ENCODE data around the gene GJC1. TPM values are rescaled to one million over a fixed set of nuclear protein-coding genes. Genes with fewer than 3 reads are reported as not detected.

GJC1 gene
- total RNA-seq, 2 donors from 2014 or later = 1.6 to 2.6 TPM

DNA sequence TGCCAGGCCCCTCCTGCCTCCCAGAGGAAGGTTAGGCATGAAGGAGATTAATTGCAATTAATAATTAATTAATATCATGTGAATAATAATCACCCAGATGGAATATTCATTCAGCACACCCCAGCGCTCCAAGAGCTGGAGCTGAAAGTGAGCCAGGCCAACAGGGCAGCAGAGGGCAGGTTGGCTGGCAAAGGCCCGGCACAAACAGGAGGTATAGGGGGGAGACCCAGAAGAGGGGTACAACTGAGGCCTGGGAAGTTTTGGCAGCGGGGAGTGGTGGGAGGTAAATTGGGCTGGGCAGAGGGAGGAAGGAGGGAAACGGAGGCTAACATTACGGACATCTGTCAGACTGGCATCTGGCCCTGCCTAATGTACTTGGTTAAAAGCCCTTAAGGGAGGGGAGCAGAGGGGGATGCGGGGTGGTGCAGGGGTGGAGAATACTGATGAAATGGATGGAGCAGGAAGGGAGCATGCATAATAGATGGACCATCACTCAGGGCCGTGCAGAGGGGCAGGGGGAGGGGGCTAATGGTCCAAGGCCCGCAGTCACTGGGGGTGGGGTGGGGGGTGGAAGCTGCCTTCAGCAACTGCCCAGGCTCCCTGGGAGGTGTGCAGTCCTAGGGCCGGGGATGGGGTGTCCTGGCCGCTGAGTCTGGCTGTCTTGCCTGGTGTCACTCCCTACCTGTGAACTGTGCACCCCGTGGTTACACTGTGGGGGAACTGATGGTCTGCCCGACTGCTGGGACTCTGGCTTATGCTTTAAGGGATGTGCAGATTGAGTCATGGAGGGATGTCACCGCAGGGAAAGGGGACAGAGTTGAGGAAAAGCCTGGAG, 69.4 kb downstream of the GJC1 start:
- DNase-seq (no peak), ATAC-seq (no peak)
- TF ChIP-seq POLR2A (IDR thresholded peaks at IDR 0.05) (no peak), CTCF (IDR thresholded peaks at IDR 0.05) (no peak)
- WGBS, 2 donors = 63 to 64% methylated on average over 13 of the region's 13 CpGs
- intact Hi-C loops (cut with DNase I) = no loop called here
- H3K27ac ChIP-seq = no peak overlapping the region
- H3K4me1 ChIP-seq = peaks cover 12% of the 10 kb centered on the region
- H3K36me3 ChIP-seq (replicated peaks in 1 of 2; ENCODE audit: insufficient read depth in 1 of 2, low read depth in 2 of 2) = no peaks in the 10 kb centered on the region
- peaks cover 0 to 19% of the 10 kb centered on the region in 2 donors for H3K27me3 ChIP-seq
- H3K9me3 ChIP-seq = no peaks in the 10 kb centered on the region
- no peak overlapping the region for H3K4me3 ChIP-seq

DNA sequence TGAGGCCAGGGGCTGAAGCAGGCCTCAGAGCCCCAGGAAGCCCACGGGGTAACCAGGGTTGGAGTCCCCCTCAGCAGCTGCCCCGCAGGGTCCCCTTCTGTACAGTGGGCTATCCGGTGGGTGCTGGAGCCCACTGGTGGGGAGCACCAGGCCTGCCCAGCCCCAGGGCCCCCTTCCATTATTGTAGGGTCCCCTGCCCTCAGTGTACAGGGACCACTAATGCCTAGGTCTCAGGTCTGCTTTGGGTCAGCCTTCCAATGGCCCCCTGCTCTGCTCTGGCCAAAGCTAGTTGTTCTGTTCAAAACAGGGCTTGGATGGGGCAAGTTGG, 70.2 kb downstream of the GJC1 start:
- Histone ChIP-seq H3K9me3 (no peaks in the 10 kb centered on the region), H3K27me3 (peaks cover 0 to 19% of the 10 kb centered on the region in 2 donors), H3K27ac (no peak overlapping the region), H3K4me1 (peaks cover 12% of the 10 kb centered on the region), H3K36me3 (replicated peaks in 1 of 2; ENCODE audit: insufficient read depth in 1 of 2, low read depth in 2 of 2) (no peaks in the 10 kb centered on the region), H3K4me3 (no peak overlapping the region)
- WGBS, 2 donors = 65% methylated on average over 3 of the region's 3 CpGs; no CpG with 5 or more reads in 1 of the 2 donors
- DNase-seq (no peak), ATAC-seq (no peak)
- intact Hi-C loops (cut with DNase I) = no loop called here
- TF ChIP-seq CTCF (IDR thresholded peaks at IDR 0.05) = no peak
- no peak for TF ChIP-seq POLR2A (IDR thresholded peaks at IDR 0.05)

DNA sequence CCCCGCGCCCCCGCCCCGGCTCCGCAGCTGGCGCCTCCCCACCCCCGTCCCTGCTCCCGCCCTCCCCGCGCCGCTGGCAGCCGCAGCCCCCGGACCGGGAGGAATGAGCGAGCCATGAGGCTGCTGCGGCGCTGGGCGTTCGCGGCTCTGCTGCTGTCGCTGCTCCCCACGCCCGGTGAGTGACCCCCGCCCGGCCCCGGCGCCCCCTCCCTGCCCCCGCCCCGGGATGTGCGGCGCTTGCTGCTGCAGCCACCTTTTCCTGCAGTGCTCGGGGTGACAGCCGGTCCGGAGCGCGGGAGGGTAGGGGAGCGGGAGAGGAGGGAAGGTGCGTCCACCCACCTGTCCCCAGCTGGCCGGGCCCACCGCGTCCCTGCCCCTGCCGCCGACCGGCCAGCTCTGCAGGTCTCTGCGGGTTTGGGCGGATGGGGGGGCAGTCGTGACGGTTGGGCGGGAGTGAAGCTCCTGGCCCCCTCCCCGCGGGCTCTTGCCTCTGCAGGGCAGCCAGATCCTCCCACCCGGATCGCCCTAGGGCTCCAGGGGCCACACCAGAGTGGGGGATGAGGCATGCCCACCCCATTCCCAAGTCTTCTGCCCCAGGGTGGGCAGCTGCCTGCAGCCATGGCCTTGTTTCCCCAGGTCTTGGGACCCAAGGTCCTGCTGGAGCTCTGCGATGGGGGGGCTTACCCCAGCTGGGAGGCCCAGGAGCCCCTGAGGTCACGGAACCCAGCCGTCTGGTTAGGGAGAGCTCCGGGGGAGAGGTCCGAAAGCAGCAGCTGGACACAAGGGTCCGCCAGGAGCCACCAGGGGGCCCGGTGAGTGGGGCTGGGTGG, 70.8 kb downstream of the GJC1 start:
- DNase-seq = no peak
- peaks cover 0 to 19% of the 10 kb centered on the region in 2 donors for H3K27me3 ChIP-seq
- no peaks in the 10 kb centered on the region for H3K9me3 ChIP-seq
- no peaks in the 10 kb centered on the region for H3K36me3 ChIP-seq (replicated peaks in 1 of 2; ENCODE audit: insufficient read depth in 1 of 2, low read depth in 2 of 2)
- H3K27ac ChIP-seq = no peak overlapping the region
- TF ChIP-seq POLR2A (IDR thresholded peaks at IDR 0.05) (no peak), CTCF (IDR thresholded peaks at IDR 0.05) (no peak)
- intact Hi-C loops (cut with DNase I) = no loop called here
- ATAC-seq = no peak
- 7 to 10% methylated on average over 14 to 31 of the region's 60 CpGs for WGBS, 2 donors
- peaks cover 12% of the 10 kb centered on the region for H3K4me1 ChIP-seq
- no peak overlapping the region for H3K4me3 ChIP-seq

DNA sequence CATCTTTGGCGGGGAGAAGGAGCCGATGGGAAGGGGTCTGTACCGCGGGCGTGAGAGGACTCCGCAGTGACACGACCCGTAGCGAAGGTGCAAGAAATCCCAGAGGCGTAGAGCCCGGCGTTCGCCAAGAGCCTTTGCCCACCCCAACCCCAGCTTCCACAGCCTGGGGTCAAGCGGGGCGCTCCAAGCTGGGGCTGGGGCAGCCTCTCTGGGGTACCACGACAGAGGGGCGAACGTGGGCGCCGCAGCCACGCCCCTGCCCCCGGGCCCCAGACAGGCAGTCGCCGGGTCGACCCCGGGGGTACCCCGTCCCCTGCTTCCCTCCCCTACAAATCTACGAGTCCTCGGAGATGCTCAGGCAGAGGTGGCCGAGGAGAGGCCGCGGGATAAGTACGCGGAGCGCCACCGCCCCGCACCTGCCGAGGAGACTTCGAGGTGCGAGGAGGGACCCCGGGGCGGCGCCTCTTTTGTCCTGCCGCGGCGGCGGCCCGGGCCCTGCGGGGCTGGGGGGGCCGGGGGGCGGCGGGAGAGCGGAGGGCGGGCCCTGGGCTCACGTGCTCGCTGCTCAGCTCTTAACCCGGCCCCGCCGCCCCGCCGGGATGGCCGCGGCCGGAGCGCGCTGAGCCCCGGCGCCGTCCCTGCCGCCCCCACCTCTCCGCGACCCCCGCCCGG, 71.5 kb downstream of the GJC1 start, which contains the start of gene ADAM11:
ADAM11 (plus strand) TSS at position 575 of the 672 bp plus-strand sequence. CDS start 212 bp downstream, outside the sequence.
- H3K4me3 ChIP-seq = no peak within 1 kb of the TSS
- 6 to 15% methylated on average over 6 to 48 of the region's 74 CpGs for WGBS, 2 donors
- no peak within 1 kb of the TSS for H3K27ac ChIP-seq
- ATAC-seq (peak; percentile 16), DNase-seq (no peak)
- peaks cover 12% of the 10 kb centered on the region for H3K4me1 ChIP-seq
- no peaks in the 10 kb centered on the region for H3K36me3 ChIP-seq (replicated peaks in 1 of 2; ENCODE audit: insufficient read depth in 1 of 2, low read depth in 2 of 2)
- intact Hi-C loops (cut with DNase I) = no loop called here
- H3K27me3 ChIP-seq = peaks cover 0 to 19% of the 10 kb centered on the region in 2 donors
- TF ChIP-seq CTCF (IDR thresholded peaks at IDR 0.05) (no peak), POLR2A (IDR thresholded peaks at IDR 0.05) (no peak)
- H3K9me3 ChIP-seq = no peaks in the 10 kb centered on the region
